ENCODE results near the gene HSD17B11. TPM values are rescaled to one million over a fixed set of nuclear protein-coding genes. Genes with fewer than 3 reads are reported as not detected.

HSD17B11 gene
- total RNA-seq, 1 experiment from 2014 or later, result 14.0 TPM

- TF ChIP-seq, protein P1, sequence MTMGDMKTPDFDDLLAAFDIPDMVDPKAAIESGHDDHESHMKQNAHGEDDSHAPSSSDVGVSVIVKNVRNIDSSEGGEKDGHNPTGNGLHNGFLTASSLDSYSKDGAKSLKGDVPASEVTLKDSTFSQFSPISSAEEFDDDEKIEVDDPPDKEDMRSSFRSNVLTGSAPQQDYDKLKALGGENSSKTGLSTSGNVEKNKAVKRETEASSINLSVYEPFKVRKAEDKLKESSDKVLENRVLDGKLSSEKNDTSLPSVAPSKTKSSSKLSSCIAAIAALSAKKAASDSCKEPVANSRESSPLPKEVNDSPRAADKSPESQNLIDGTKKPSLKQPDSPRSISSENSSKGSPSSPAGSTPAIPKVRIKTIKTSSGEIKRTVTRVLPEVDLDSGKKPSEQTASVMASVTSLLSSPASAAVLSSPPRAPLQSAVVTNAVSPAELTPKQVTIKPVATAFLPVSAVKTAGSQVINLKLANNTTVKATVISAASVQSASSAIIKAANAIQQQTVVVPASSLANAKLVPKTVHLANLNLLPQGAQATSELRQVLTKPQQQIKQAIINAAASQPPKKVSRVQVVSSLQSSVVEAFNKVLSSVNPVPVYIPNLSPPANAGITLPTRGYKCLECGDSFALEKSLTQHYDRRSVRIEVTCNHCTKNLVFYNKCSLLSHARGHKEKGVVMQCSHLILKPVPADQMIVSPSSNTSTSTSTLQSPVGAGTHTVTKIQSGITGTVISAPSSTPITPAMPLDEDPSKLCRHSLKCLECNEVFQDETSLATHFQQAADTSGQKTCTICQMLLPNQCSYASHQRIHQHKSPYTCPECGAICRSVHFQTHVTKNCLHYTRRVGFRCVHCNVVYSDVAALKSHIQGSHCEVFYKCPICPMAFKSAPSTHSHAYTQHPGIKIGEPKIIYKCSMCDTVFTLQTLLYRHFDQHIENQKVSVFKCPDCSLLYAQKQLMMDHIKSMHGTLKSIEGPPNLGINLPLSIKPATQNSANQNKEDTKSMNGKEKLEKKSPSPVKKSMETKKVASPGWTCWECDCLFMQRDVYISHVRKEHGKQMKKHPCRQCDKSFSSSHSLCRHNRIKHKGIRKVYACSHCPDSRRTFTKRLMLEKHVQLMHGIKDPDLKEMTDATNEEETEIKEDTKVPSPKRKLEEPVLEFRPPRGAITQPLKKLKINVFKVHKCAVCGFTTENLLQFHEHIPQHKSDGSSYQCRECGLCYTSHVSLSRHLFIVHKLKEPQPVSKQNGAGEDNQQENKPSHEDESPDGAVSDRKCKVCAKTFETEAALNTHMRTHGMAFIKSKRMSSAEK (CRISPR knock-in tag; IDR thresholded peaks at IDR 0.05; ENCODE audit: borderline replicate concordance), result no peak
- no peak for TF ChIP-seq ZNF425 (CRISPR knock-in tag; conservative IDR thresholded peaks at IDR 0.05)
- TF ChIP-seq KAT7 (CRISPR knock-in tag; IDR thresholded peaks at IDR 0.05; ENCODE audit: borderline replicate concordance), result no peak
- TF ChIP-seq HMGXB4 (CRISPR knock-in tag; IDR thresholded peaks at IDR 0.05), result no peak
- TF ChIP-seq IRF1 (CRISPR knock-in tag; IDR thresholded peaks at IDR 0.05), result no peak
- TF ChIP-seq ZNF317 (CRISPR knock-in tag; IDR thresholded peaks at IDR 0.05; ENCODE audit: borderline replicate concordance, low read depth), result no peak
- TF ChIP-seq NFE2L1 (CRISPR knock-in tag; IDR thresholded peaks at IDR 0.05), result no peak
Observed at GRCh38 chr4:87363552-87363951, 27.4 kb downstream of the HSD17B11 start (continued).

DNA sequence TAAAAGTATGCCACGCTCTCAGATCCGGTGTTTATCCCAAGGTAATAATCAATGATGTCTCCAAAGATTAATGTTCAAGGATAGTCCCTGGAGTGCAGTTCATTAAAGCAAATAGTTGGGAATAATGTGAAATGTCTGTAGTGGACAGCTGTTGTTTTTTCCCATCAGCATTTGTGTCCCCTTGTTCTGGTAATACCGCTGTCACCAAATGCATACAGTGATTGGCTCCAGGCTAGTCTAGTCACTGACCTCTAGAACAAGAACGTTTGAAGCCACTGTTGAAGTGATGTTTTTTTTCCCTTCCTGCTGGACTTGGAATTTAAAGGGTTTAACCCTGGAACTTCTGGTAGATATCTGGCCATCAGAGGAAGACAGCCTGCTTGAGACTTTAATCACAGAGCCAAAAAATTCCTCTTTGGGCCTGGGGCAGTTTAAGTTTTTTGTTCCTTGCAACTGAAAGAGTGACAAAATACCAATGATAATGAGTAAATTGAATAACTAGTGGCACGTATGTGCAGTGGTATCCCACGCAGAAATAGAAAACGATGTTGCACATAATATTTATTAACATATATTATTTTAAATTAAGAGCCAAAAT is 30.6 kb downstream of the HSD17B11 start:
- H3K27ac Mint-ChIP-seq, result no peak overlapping the region
- H3K4me1 Mint-ChIP-seq, result peaks cover 22% of the 10 kb centered on the region
- H3K36me3 Mint-ChIP-seq, result peaks cover 11% of the 10 kb centered on the region
- peaks cover 1% of the 10 kb centered on the region; the same call in 1 of the 2 replicates for H3K9me3 Mint-ChIP-seq
- H3K27me3 Mint-ChIP-seq (ENCODE audit: low read depth), result no peaks in the 10 kb centered on the region
- ATAC-seq (no peak), DNase-seq (ENCODE audit: low spot score) (no peak)
- CTCF ChIA-PET, result no interaction called here
- H3K4me3 Mint-ChIP-seq, result no peak overlapping the region
- POLR2A ChIA-PET, result no interaction called here
- TF ChIP-seq HMGXB4 (CRISPR knock-in tag; IDR thresholded peaks at IDR 0.05), result no peak
- no peak for TF ChIP-seq ZNF121 (CRISPR knock-in tag; IDR thresholded peaks at IDR 0.05)
- no peak for TF ChIP-seq ETV6 (CRISPR knock-in tag; IDR thresholded peaks at IDR 0.05)
- TF ChIP-seq ATF6 (CRISPR knock-in tag; IDR thresholded peaks at IDR 0.05), result no peak
- TF ChIP-seq, protein P2, sequence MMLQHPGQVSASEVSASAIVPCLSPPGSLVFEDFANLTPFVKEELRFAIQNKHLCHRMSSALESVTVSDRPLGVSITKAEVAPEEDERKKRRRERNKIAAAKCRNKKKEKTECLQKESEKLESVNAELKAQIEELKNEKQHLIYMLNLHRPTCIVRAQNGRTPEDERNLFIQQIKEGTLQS (CRISPR knock-in tag; conservative IDR thresholded peaks at IDR 0.05), result no peak
- no peak for TF ChIP-seq CREB1 (CRISPR knock-in tag; IDR thresholded peaks at IDR 0.05)
- TF ChIP-seq FOXP4 (CRISPR knock-in tag; IDR thresholded peaks at IDR 0.05), result no peak
- TF ChIP-seq TEAD4 (CRISPR knock-in tag; IDR thresholded peaks at IDR 0.05), result no peak
- TF ChIP-seq, protein P3, sequence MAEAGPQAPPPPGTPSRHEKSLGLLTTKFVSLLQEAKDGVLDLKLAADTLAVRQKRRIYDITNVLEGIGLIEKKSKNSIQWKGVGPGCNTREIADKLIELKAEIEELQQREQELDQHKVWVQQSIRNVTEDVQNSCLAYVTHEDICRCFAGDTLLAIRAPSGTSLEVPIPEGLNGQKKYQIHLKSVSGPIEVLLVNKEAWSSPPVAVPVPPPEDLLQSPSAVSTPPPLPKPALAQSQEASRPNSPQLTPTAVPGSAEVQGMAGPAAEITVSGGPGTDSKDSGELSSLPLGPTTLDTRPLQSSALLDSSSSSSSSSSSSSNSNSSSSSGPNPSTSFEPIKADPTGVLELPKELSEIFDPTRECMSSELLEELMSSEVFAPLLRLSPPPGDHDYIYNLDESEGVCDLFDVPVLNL (CRISPR knock-in tag; IDR thresholded peaks at IDR 0.05; ENCODE audit: borderline replicate concordance, low read depth), result no peak
- no peak for TF ChIP-seq NR2C2 (CRISPR knock-in tag; IDR thresholded peaks at IDR 0.05)
- no peak for TF ChIP-seq ZNF138 (CRISPR knock-in tag; conservative IDR thresholded peaks at IDR 0.05)
